IMR-90 (cell line): ENCODE data around the gene DNAJC3. TPM values are rescaled to one million over a fixed set of nuclear protein-coding genes. Genes with fewer than 3 reads are reported as not detected.

Experiments
- ATAC-seq: fragments of 200-7000 bp; cut with Tn5 transposase; 2 replicates; pipeline ENCODE4 v1.9.1; 2020; ENCODE audit warnings: low read depth, mild to moderate bottlenecking, moderate library complexity
- BruUV-seq: library from RNA; stranded (reverse); fragments of 400-500 nt; replicated peaks from 2 replicates; lab custom pipeline; 2021; lab: Mats Ljungman, UMichigan
- CTCF ChIA-PET: fragments of 300-600 bp; formaldehyde crosslinking; extraction: SDS; loops from one replicate; lab custom pipeline; 2021; ENCODE audit warnings: antibody characterized with exemption; lab: Yijun Ruan, JAX
- POLR2A ChIA-PET: fragments of 300-600 bp; sonication (Branson Sonifier 250); formaldehyde crosslinking; loops from one replicate; lab custom pipeline; 2022; ENCODE audit warnings: antibody characterized with exemption; ENCODE audit not compliant: unreplicated experiment; lab: Charles Lee
- DNase-seq: peaks from one replicate; pipeline ENCODE4 v3.0.0; 2013
- H2AFZ ChIP-seq: replicated peaks from 2 replicates; pipeline ENCODE3; 2013; ENCODE audit warnings: low read length, mild to moderate bottlenecking; ENCODE audit not compliant: poor library complexity
- H2AK5ac ChIP-seq: 2 replicates; pipeline ENCODE4 v1.6.1; 2013; ENCODE audit warnings: low read depth, low read length, inconsistent platforms
- H2AK9ac ChIP-seq: replicated peaks from 2 replicates; pipeline ENCODE3; 2013; ENCODE audit warnings: mild to moderate bottlenecking, low read depth, low read length, moderate library complexity; ENCODE audit not compliant: poor library complexity
- H2BK120ac ChIP-seq: 2 replicates; pipeline ENCODE4 v1.6.1; 2013; ENCODE audit warnings: low read depth, low read length, inconsistent platforms
- H2BK15ac ChIP-seq: 3 replicates; pipeline ENCODE4 v1.6.1; 2013; ENCODE audit warnings: low read depth, low read length, inconsistent platforms
- H2BK20ac ChIP-seq: 2 replicates; pipeline ENCODE4 v1.6.1; 2013; ENCODE audit warnings: low read depth, mild to moderate bottlenecking, inconsistent platforms, low read length, moderate library complexity
- H2BK5ac ChIP-seq: 2 replicates; pipeline ENCODE4 v1.6.1; 2013; ENCODE audit warnings: mild to moderate bottlenecking, low read depth, low read length, inconsistent platforms; ENCODE audit not compliant: poor library complexity, severe bottlenecking
- H3K14ac ChIP-seq: replicated peaks from 2 replicates; pipeline ENCODE4 v1.6.1; 2013; ENCODE audit warnings: low read depth, low read length, inconsistent platforms
- H3K18ac ChIP-seq: 2 replicates; pipeline ENCODE4 v1.6.1; 2013; ENCODE audit warnings: low read depth, low read length, control low read depth
- H3K23ac ChIP-seq: 2 replicates; pipeline ENCODE4 v1.6.1; 2013; ENCODE audit warnings: low read depth, low read length, inconsistent platforms
- H3K27ac ChIP-seq: 2 replicates; pipeline ENCODE4 v1.5.1; 2013; ENCODE audit warnings: mild to moderate bottlenecking, control low read depth, low read length; ENCODE audit not compliant: insufficient read depth
- H3K27me3 ChIP-seq: 2 replicates; pipeline ENCODE4 v1.6.1; 2013; ENCODE audit warnings: low read length; ENCODE audit not compliant: control insufficient read depth, insufficient read depth
- H3K36me3 ChIP-seq: 2 replicates; pipeline ENCODE4 v1.6.1; 2013; ENCODE audit warnings: low read length, mixed read lengths; ENCODE audit not compliant: control insufficient read depth, insufficient read depth
- H3K4ac ChIP-seq: 2 replicates; pipeline ENCODE4 v1.6.1; 2013; ENCODE audit warnings: low read depth, low read length, inconsistent platforms
- H3K4me1 ChIP-seq: 2 replicates; pipeline ENCODE4 v1.6.1; 2013; ENCODE audit warnings: low read length, mixed read lengths; ENCODE audit not compliant: control insufficient read depth, insufficient read depth
- H3K4me2 ChIP-seq: 2 replicates; pipeline ENCODE4 v1.6.1; 2013; ENCODE audit warnings: low read depth, mild to moderate bottlenecking, control low read depth, low read length, moderate library complexity
- H3K4me3 ChIP-seq: 2 replicates; pipeline ENCODE4 v1.5.1; 2013; ENCODE audit warnings: low read depth, mild to moderate bottlenecking, control low read depth, low read length, moderate library complexity; ENCODE audit not compliant: insufficient read depth
- H3K56ac ChIP-seq: 2 replicates; pipeline ENCODE4 v1.6.1; 2013; ENCODE audit warnings: low read length, inconsistent platforms; ENCODE audit not compliant: insufficient read depth; ENCODE audit errors: extremely low read depth
- H3K79me1 ChIP-seq, 2 experiments: 2 replicates each; pipeline ENCODE4 v1.6.1; 2013; ENCODE audit warnings: low read length in 2 of 2, inconsistent platforms in 1 of 2, low read depth in 1 of 2
- H3K9ac ChIP-seq: 2 replicates; pipeline ENCODE4 v1.6.1; 2013; ENCODE audit warnings: low read depth, low read length, control low read depth
- H3K9me1 ChIP-seq: 2 replicates; pipeline ENCODE4 v1.6.1; 2013; ENCODE audit warnings: low read length, inconsistent platforms; ENCODE audit not compliant: insufficient read depth
- H3K9me3 ChIP-seq: 2 replicates; pipeline ENCODE4 v1.6.1; 2013; ENCODE audit warnings: low read length; ENCODE audit not compliant: control insufficient read depth, insufficient read depth
- H4K20me1 ChIP-seq: 2 replicates; pipeline ENCODE4 v1.6.1; 2013; ENCODE audit warnings: low read length, inconsistent platforms; ENCODE audit not compliant: insufficient read depth
- H4K5ac ChIP-seq: 2 replicates; pipeline ENCODE4 v1.6.1; 2013; ENCODE audit warnings: mild to moderate bottlenecking, low read depth, low read length, control low read depth
- H4K8ac ChIP-seq, 2 experiments: 2 replicates each; pipeline ENCODE4 v1.6.1; 2013; ENCODE audit warnings: low read depth in 2 of 2, low read length in 2 of 2, control low read depth in 1 of 2, inconsistent platforms in 1 of 2
- H4K91ac ChIP-seq: 2 replicates; pipeline ENCODE4 v1.6.1; 2013; ENCODE audit warnings: low read depth, low read length, inconsistent platforms; ENCODE audit not compliant: insufficient read depth
- BHLHE40 ChIP-seq: fragments of 150-350 bp; IDR thresholded peaks from 2 replicates; pipeline ENCODE4 v1.6.1; 2016; ENCODE audit warnings: mild to moderate bottlenecking, low read depth, low read length
- CEBPB ChIP-seq: IDR thresholded peaks from 2 replicates; pipeline ENCODE4 v1.6.1; 2012; ENCODE audit warnings: low read depth, low read length, improper control_type of control experiment
- CHD1 ChIP-seq: IDR thresholded peaks from 2 replicates; pipeline ENCODE4 v1.6.1; 2012; ENCODE audit warnings: low read depth, low read length, improper control_type of control experiment
- FOS ChIP-seq: fragments of 150-350 bp; IDR thresholded peaks from 2 replicates; pipeline ENCODE4 v1.6.1; 2016; ENCODE audit warnings: low read depth, low read length
- MAFK ChIP-seq: IDR thresholded peaks from 2 replicates; pipeline ENCODE4 v1.6.1; 2012; ENCODE audit warnings: low read depth, low read length, improper control_type of control experiment
- MAZ ChIP-seq: IDR thresholded peaks from 2 replicates; pipeline ENCODE4 v1.6.1; 2012; ENCODE audit warnings: low read depth, mild to moderate bottlenecking, low read length, improper control_type of control experiment, moderate library complexity, borderline replicate concordance
- MXI1 ChIP-seq: IDR thresholded peaks from 2 replicates; pipeline ENCODE4 v1.6.1; 2012; ENCODE audit warnings: low read depth, mild to moderate bottlenecking, low read length, moderate library complexity, borderline replicate concordance
- NFE2L2 ChIP-seq: fragments of 150-350 bp; IDR thresholded peaks from 2 replicates; pipeline ENCODE4 v1.6.1; 2016; ENCODE audit warnings: low read depth, mild to moderate bottlenecking, low read length
- POLR2A ChIP-seq: IDR thresholded peaks from 2 replicates; pipeline ENCODE4 v1.6.1; 2012; ENCODE audit warnings: mild to moderate bottlenecking, low read depth, low read length
- RAD21 ChIP-seq: IDR thresholded peaks from 2 replicates; pipeline ENCODE4 v1.6.1; 2012; ENCODE audit warnings: low read length, improper control_type of control experiment
- RCOR1 ChIP-seq: IDR thresholded peaks from 2 replicates; pipeline ENCODE4 v1.6.1; 2012; ENCODE audit warnings: mild to moderate bottlenecking, low read length, improper control_type of control experiment; ENCODE audit not compliant: insufficient replicate concordance
- RFX5 ChIP-seq: IDR thresholded peaks from 2 replicates; pipeline ENCODE4 v1.8.0; 2012; ENCODE audit warnings: low read depth, mild to moderate bottlenecking, low read length, moderate library complexity
- SMC3 ChIP-seq: fragments of 150-350 bp; IDR thresholded peaks from 2 replicates; pipeline ENCODE4 v1.6.1; 2016; ENCODE audit warnings: low read depth, mild to moderate bottlenecking, antibody characterized with exemption, low read length, moderate library complexity
- WGBS, 2 experiments: methylation state at CpG; one replicate each; pipeline versions ENCODE4 v1.1.5 to v1.1.7; 2013; ENCODE audit warnings: missing lambda C conversion rate in 2 of 2; ENCODE audit not compliant: insufficient read length in 1 of 2; ENCODE audit errors: extremely low coverage in 2 of 2; 5-methylcytosine and 5-hydroxymethylcytosine counted together
- dilution Hi-C: fragments of 300-500 bp; cut with HindIII; formaldehyde crosslinking; loops from one replicate; pipeline ENCODE4 v1.14.3; 2018; ENCODE audit warnings: low sequenced_read_pairs; ENCODE audit not compliant: unreplicated experiment
- in situ Hi-C: fragments of 300-500 bp; cut with MboI; formaldehyde crosslinking; loops from 3 replicates; pipeline ENCODE4 v1.14.3; 2019; ENCODE audit warnings: low sequenced_read_pairs, inconsistent platforms, mixed read lengths
- intact Hi-C: fragments of 100-400 bp; cut with micrococcal nuclease; formaldehyde crosslinking; loops from 2 replicates; pipeline ENCODE4 v1.10.0; 2022
- polyA plus RNA-seq, 3 experiments: library from polyadenylated mRNA; depleted of rRNA; stranded (reverse); fragments of >200 nt; gene quantifications; 2 replicates each; pipeline ENCODE4 v1.2.3, GENCODE V29; 2012; ENCODE audit warnings: low replicate concordance in 1 of 3
- total RNA-seq: library from RNA; depleted of rRNA; stranded (reverse); fragments of >200 nt; gene quantifications from 2 replicates; pipeline ENCODE4 v1.2.3, GENCODE V29; 2012
- TF ChIP-seq, protein P1 (sequence below): conservative IDR thresholded peaks from 2 replicates; pipeline ENCODE4 v1.5.1; 2012; ENCODE audit warnings: mild to moderate bottlenecking, low read depth, low read length, improper control_type of control experiment
- TF ChIP-seq, protein P2 (sequence below): fragments of 150-350 bp; IDR thresholded peaks from 2 replicates; pipeline ENCODE4 v1.6.1; 2016; ENCODE audit warnings: low read depth, mild to moderate bottlenecking, low read length, moderate library complexity, borderline replicate concordance
- TF ChIP-seq, protein P3 (sequence below): fragments of 150-350 bp; IDR thresholded peaks from 2 replicates; pipeline ENCODE4 v1.6.1; 2017; ENCODE audit warnings: mild to moderate bottlenecking, antibody characterized with exemption, low read length, low read depth

DNAJC3 gene
- total and polyA plus RNA-seq, 2 of the 4 experiments (the other 2 are of a cell fraction), result 10.7 to 28.5 TPM

DNA sequence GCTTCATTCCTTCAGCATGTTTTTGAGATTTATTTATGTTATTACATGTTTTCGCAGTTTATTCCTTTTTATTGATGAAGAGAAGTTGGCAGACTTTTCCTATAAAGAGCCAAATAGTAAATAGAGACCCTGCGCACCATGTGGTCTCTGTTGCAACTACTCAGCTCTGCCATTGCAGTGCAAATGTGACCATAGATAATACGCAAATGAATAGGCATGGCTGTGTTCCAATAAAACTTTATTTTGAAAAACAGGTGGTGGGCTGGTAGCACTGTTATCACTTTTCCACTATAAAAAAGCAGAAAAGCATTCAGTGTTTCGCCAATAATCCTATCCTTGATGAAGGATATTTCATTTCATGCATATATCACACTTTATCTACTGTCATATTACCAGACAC, 95.0 kb downstream of the DNAJC3 start:
- Histone ChIP-seq H2BK120ac (no peak overlapping the region), H3K9me3 (no peaks in the 10 kb centered on the region), H4K20me1 (no peaks in the 10 kb centered on the region; the same call in 1 of the 2 replicates), H3K4me2 (no peak overlapping the region), H3K4me1 (peaks cover 1% of the 10 kb centered on the region; the same call in 1 of the 2 replicates), H3K56ac (no peak overlapping the region), H3K9ac (no peak overlapping the region), H3K79me1 (peaks cover under 1 to 3% of the 10 kb centered on the region in 2 experiments; a peak in 1 of 4 replicates), H2AK9ac (no peak overlapping the region), H3K9me1 (no peaks in the 10 kb centered on the region), H3K27me3 (no peaks in the 10 kb centered on the region), H3K4ac (no peak overlapping the region), H2BK15ac (no peak overlapping the region), H3K27ac (no peak overlapping the region), H3K4me3 (no peak overlapping the region), H3K23ac (no peak overlapping the region), H3K18ac (no peak overlapping the region), H3K36me3 (peaks cover 4% of the 10 kb centered on the region; the same call in 1 of the 2 replicates), H2AFZ (no peak overlapping the region), H4K5ac (no peak overlapping the region), H2AK5ac (no peak overlapping the region), H2BK20ac (no peak overlapping the region), H4K8ac (no peak overlapping the region), H3K14ac (no peak overlapping the region), H4K91ac (no peak overlapping the region), H2BK5ac (no peak overlapping the region)
- ATAC-seq (no peak), DNase-seq (no peak)
- TF ChIP-seq, protein P1, sequence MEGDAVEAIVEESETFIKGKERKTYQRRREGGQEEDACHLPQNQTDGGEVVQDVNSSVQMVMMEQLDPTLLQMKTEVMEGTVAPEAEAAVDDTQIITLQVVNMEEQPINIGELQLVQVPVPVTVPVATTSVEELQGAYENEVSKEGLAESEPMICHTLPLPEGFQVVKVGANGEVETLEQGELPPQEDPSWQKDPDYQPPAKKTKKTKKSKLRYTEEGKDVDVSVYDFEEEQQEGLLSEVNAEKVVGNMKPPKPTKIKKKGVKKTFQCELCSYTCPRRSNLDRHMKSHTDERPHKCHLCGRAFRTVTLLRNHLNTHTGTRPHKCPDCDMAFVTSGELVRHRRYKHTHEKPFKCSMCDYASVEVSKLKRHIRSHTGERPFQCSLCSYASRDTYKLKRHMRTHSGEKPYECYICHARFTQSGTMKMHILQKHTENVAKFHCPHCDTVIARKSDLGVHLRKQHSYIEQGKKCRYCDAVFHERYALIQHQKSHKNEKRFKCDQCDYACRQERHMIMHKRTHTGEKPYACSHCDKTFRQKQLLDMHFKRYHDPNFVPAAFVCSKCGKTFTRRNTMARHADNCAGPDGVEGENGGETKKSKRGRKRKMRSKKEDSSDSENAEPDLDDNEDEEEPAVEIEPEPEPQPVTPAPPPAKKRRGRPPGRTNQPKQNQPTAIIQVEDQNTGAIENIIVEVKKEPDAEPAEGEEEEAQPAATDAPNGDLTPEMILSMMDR, result no peak
- TF ChIP-seq FOS (no peak), MAFK (no peak), MXI1 (no peak), RFX5 (no peak), CHD1 (no peak), RAD21 (no peak), SMC3 (no peak), POLR2A (no peak), MAZ (no peak), CEBPB (no peak), RCOR1 (no peak), BHLHE40 (no peak), NFE2L2 (no peak)
- TF ChIP-seq, protein P2, sequence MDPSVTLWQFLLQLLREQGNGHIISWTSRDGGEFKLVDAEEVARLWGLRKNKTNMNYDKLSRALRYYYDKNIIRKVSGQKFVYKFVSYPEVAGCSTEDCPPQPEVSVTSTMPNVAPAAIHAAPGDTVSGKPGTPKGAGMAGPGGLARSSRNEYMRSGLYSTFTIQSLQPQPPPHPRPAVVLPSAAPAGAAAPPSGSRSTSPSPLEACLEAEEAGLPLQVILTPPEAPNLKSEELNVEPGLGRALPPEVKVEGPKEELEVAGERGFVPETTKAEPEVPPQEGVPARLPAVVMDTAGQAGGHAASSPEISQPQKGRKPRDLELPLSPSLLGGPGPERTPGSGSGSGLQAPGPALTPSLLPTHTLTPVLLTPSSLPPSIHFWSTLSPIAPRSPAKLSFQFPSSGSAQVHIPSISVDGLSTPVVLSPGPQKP, result no peak
- TF ChIP-seq, protein P3, sequence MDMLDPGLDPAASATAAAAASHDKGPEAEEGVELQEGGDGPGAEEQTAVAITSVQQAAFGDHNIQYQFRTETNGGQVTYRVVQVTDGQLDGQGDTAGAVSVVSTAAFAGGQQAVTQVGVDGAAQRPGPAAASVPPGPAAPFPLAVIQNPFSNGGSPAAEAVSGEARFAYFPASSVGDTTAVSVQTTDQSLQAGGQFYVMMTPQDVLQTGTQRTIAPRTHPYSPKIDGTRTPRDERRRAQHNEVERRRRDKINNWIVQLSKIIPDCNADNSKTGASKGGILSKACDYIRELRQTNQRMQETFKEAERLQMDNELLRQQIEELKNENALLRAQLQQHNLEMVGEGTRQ, result no peak
- in situ Hi-C loops, result no loop called here
- intact Hi-C loops, result loop anchor here (10.0 kb wide), 1 partner anchor 97 kb away; the partner anchor contains the start of gene DNAJC3
- dilution Hi-C loops, result no loop called here
- ChIA-PET POLR2A (no interaction called here), CTCF (interaction anchor here (0.6 to 0.8 kb wide), 2 partner anchors 15 to 68 kb away, joined by 3 to 4 read pairs; no protein-coding TSS in a partner anchor)
- no CpG with 5 or more reads among the region's 4 CpGs for WGBS, 2 experiments
- no TSS peak for BruUV-seq
